Measurements from ENCODE around the gene NPAS3.
"Not testable (repeated sequence)": the region's sequence is repeated elsewhere in the genome, so short reads cannot be mapped to it uniquely, and the experiment has no call there.

NPAS3 gene

GRCh38 chr14:33068626-33069025, 129.9 kb downstream of the NPAS3 start:
- TF ChIP-seq CTCF (IDR thresholded peaks at IDR 0.05; ENCODE audit: extremely low read depth, missing control alignments): no peak
- DNase-seq (ENCODE audit: low spot score): no peak

GRCh38 chr14:33070475-33070874, 131.8 kb downstream of the NPAS3 start:
- DNase-seq (ENCODE audit: low spot score): no peak
- TF ChIP-seq CTCF (IDR thresholded peaks at IDR 0.05; ENCODE audit: extremely low read depth, missing control alignments): no peak

GRCh38 chr14:33073023-33073422, 134.3 kb downstream of the NPAS3 start:
- TF ChIP-seq CTCF (IDR thresholded peaks at IDR 0.05; ENCODE audit: extremely low read depth, missing control alignments): no peak
- DNase-seq (ENCODE audit: low spot score): no peak

- no peak for TF ChIP-seq CTCF (IDR thresholded peaks at IDR 0.05; ENCODE audit: extremely low read depth, missing control alignments)
- no peak for DNase-seq (ENCODE audit: low spot score)
These were observed 142.6 kb downstream of the NPAS3 start for GRCh38 chr14:33081259-33081658.

- DNase-seq (ENCODE audit: low spot score): no peak
- no peak for TF ChIP-seq CTCF (IDR thresholded peaks at IDR 0.05; ENCODE audit: extremely low read depth, missing control alignments)
These were observed 147.1 kb downstream of the NPAS3 start for GRCh38 chr14:33085799-33086198.

- DNase-seq (ENCODE audit: low spot score): not testable (repeated sequence)
These were observed 149.6 kb downstream of the NPAS3 start for GRCh38 chr14:33088274-33088673.

- DNase-seq (ENCODE audit: low spot score): no peak
- TF ChIP-seq CTCF (IDR thresholded peaks at IDR 0.05; ENCODE audit: extremely low read depth, missing control alignments): no peak
These were observed 159.3 kb downstream of the NPAS3 start for GRCh38 chr14:33098016-33098415.

GRCh38 chr14:33103489-33103888, 164.8 kb downstream of the NPAS3 start:
- no peak for TF ChIP-seq CTCF (IDR thresholded peaks at IDR 0.05; ENCODE audit: extremely low read depth, missing control alignments)
- no peak for DNase-seq (ENCODE audit: low spot score)

Data from GM20000 (cell line).